WTC11 (cell line): Measurements from ENCODE around the gene BAZ2A. TPM values are rescaled to one million over a fixed set of nuclear protein-coding genes. Genes with fewer than 3 reads are reported as not detected.

Source experiments
- AFF4 ChIP-seq: sonication (generic); formaldehyde crosslinking; IDR thresholded peaks from 2 replicates; pipeline ENCODE4 v1.8.1; 2023; ENCODE audit warnings: mild to moderate bottlenecking, missing genetic modification reagents, borderline replicate concordance
- CREB1 ChIP-seq: sonication (generic); formaldehyde crosslinking; IDR thresholded peaks from 2 replicates; pipeline ENCODE4 v1.8.0; 2023; ENCODE audit warnings: mild to moderate bottlenecking, missing genetic modification reagents
- CREM ChIP-seq: sonication (generic); formaldehyde crosslinking; IDR thresholded peaks from 2 replicates; pipeline ENCODE4 v1.8.1; 2022; ENCODE audit warnings: mild to moderate bottlenecking, missing genetic modification reagents, moderate library complexity
- ELF4 ChIP-seq: sonication (generic); formaldehyde crosslinking; IDR thresholded peaks from 2 replicates; pipeline ENCODE4 v1.8.1; 2022; ENCODE audit warnings: low read depth, mild to moderate bottlenecking, moderate library complexity, missing genetic modification reagents
- ETV6 ChIP-seq: sonication (generic); formaldehyde crosslinking; IDR thresholded peaks from 2 replicates; pipeline ENCODE4 v1.8.1; 2022; ENCODE audit warnings: mild to moderate bottlenecking, missing genetic modification reagents
- FOXJ3 ChIP-seq: sonication (generic); formaldehyde crosslinking; IDR thresholded peaks from 2 replicates; pipeline ENCODE4 v1.9.0; 2021; ENCODE audit warnings: missing genetic modification reagents, mild to moderate bottlenecking, borderline replicate concordance
- FOXK1 ChIP-seq: sonication (generic); formaldehyde crosslinking; IDR thresholded peaks from 2 replicates; pipeline ENCODE4 v1.8.0; 2022; ENCODE audit warnings: mild to moderate bottlenecking, moderate library complexity, missing genetic modification reagents
- GABPB1 ChIP-seq: sonication (generic); formaldehyde crosslinking; IDR thresholded peaks from 2 replicates; pipeline ENCODE4 v1.8.1; 2023; ENCODE audit warnings: mild to moderate bottlenecking, missing genetic modification reagents
- GRHL2 ChIP-seq: fragments of 250-450 bp; sonication (Bioruptor Pico); IDR thresholded peaks from 2 replicates; pipeline ENCODE4 v1.8.0; 2022; ENCODE audit warnings: mild to moderate bottlenecking, moderate library complexity; ENCODE audit not compliant: insufficient replicate concordance, severe bottlenecking
- IRF1 ChIP-seq: sonication (generic); formaldehyde crosslinking; IDR thresholded peaks from 2 replicates; pipeline ENCODE4 v1.8.0; 2023; ENCODE audit warnings: missing genetic modification reagents
- JAZF1 ChIP-seq: fragments of 250-450 bp; sonication (Bioruptor Pico); IDR thresholded peaks from 2 replicates; pipeline ENCODE4 v1.9.0; 2021; ENCODE audit warnings: moderate library complexity, mild to moderate bottlenecking, inconsistent platforms
- JUN ChIP-seq: sonication (generic); formaldehyde crosslinking; IDR thresholded peaks from 2 replicates; pipeline ENCODE4 v1.8.0; 2023; ENCODE audit warnings: mild to moderate bottlenecking, missing genetic modification reagents
- MAX ChIP-seq: sonication (generic); formaldehyde crosslinking; IDR thresholded peaks from 2 replicates; pipeline ENCODE4 v1.8.0; 2022; ENCODE audit warnings: mild to moderate bottlenecking, missing genetic modification reagents
- MYBL2 ChIP-seq: sonication (generic); formaldehyde crosslinking; IDR thresholded peaks from 2 replicates; pipeline ENCODE4 v1.8.1; 2023; ENCODE audit warnings: mild to moderate bottlenecking, moderate library complexity, missing genetic modification reagents
- NFATC4 ChIP-seq: fragments of 250-450 bp; sonication (Bioruptor Pico); IDR thresholded peaks from 2 replicates; pipeline ENCODE4 v1.9.0; 2021; ENCODE audit warnings: mild to moderate bottlenecking
- NR3C1 ChIP-seq: sonication (generic); formaldehyde crosslinking; conservative IDR thresholded peaks from 2 replicates; pipeline ENCODE4 v1.8.1; 2023; ENCODE audit warnings: low read depth, mild to moderate bottlenecking, missing genetic modification reagents
- OVOL2 ChIP-seq: fragments of 250-450 bp; sonication (Bioruptor Pico); IDR thresholded peaks from 2 replicates; pipeline ENCODE4 v1.9.0; 2021; ENCODE audit warnings: mild to moderate bottlenecking, borderline replicate concordance
- PRRX2 ChIP-seq: fragments of 250-450 bp; sonication (Bioruptor Pico); IDR thresholded peaks from 2 replicates; pipeline ENCODE4 v1.8.0; 2021; ENCODE audit warnings: mild to moderate bottlenecking
- SMAD3 ChIP-seq: sonication (generic); formaldehyde crosslinking; IDR thresholded peaks from 2 replicates; pipeline ENCODE4 v1.8.0; 2022; ENCODE audit warnings: missing genetic modification reagents, mild to moderate bottlenecking, borderline replicate concordance
- TEAD4 ChIP-seq: sonication (generic); formaldehyde crosslinking; IDR thresholded peaks from 2 replicates; pipeline ENCODE4 v1.8.0; 2022; ENCODE audit warnings: mild to moderate bottlenecking, missing genetic modification reagents
- ZBTB21 ChIP-seq: sonication (generic); formaldehyde crosslinking; IDR thresholded peaks from 2 replicates; pipeline ENCODE4 v1.8.1; 2023; ENCODE audit warnings: mild to moderate bottlenecking, missing genetic modification reagents, borderline replicate concordance
- ZNF138 ChIP-seq: sonication (generic); formaldehyde crosslinking; conservative IDR thresholded peaks from 2 replicates; pipeline ENCODE4 v1.8.1; 2022; ENCODE audit warnings: mild to moderate bottlenecking, moderate library complexity, missing genetic modification reagents
- ZNF263 ChIP-seq: sonication (generic); formaldehyde crosslinking; IDR thresholded peaks from 2 replicates; pipeline ENCODE4 v1.8.1; 2022; ENCODE audit warnings: low read depth, mild to moderate bottlenecking, moderate library complexity, missing genetic modification reagents
- ZNF281 ChIP-seq: sonication (generic); formaldehyde crosslinking; IDR thresholded peaks from 2 replicates; pipeline ENCODE4 v1.8.0; 2023; ENCODE audit warnings: mild to moderate bottlenecking, missing genetic modification reagents
- ZNF396 ChIP-seq: fragments of 250-450 bp; sonication (Bioruptor Pico); IDR thresholded peaks from 2 replicates; pipeline ENCODE4 v1.8.0; 2021; ENCODE audit warnings: mild to moderate bottlenecking, moderate library complexity, borderline replicate concordance
- ZNF425 ChIP-seq: fragments of 250-450 bp; sonication (Bioruptor Pico); conservative IDR thresholded peaks from 2 replicates; pipeline ENCODE4 v1.9.0; 2021; ENCODE audit warnings: mild to moderate bottlenecking
- ZSCAN18 ChIP-seq: fragments of 250-450 bp; sonication (Bioruptor Pico); IDR thresholded peaks from 2 replicates; pipeline ENCODE4 v2.1.2; 2022; ENCODE audit warnings: mild to moderate bottlenecking, moderate library complexity
- total RNA-seq: library from RNA; stranded (reverse); gene quantifications from 3 replicates; pipeline ENCODE4 v1.2.3, GENCODE V29; 2021

Gene BAZ2A
- total RNA-seq, 1 experiment from 2014 or later: 114 TPM

GRCh38 chr12:56630180-56630632, at the start of gene BAZ2A (continued):
- TF ChIP-seq ZSCAN18 (CRISPR knock-in tag): no peak
- peak; percentile 65; the same call in 1 of the 2 replicates for TF ChIP-seq MAX (CRISPR knock-in tag)
- TF ChIP-seq ETV6: peak; percentile 37; the same call in 1 of the 2 replicates
- no peak for TF ChIP-seq AFF4 (CRISPR knock-in tag)
- TF ChIP-seq ELF4: no peak
- TF ChIP-seq GABPB1 (CRISPR knock-in tag): no peak
- no peak for TF ChIP-seq ZNF138 (CRISPR knock-in tag)
- TF ChIP-seq TEAD4 (CRISPR knock-in tag): no peak
- TF ChIP-seq JAZF1: no peak
- no peak for TF ChIP-seq SMAD3 (CRISPR knock-in tag)
- no peak for TF ChIP-seq ZBTB21
- no peak for TF ChIP-seq NFATC4 (CRISPR knock-in tag)
- TF ChIP-seq IRF1 (CRISPR knock-in tag): no peak
- no peak for TF ChIP-seq NR3C1 (CRISPR knock-in tag)
- no peak for TF ChIP-seq GRHL2 (CRISPR knock-in tag)
- peak; percentile 64 for TF ChIP-seq ZNF281 (CRISPR knock-in tag)
- peak; percentile 82 for TF ChIP-seq FOXK1 (CRISPR knock-in tag)
- TF ChIP-seq PRRX2 (CRISPR knock-in tag): peak; percentile 63; the same call in 1 of the 2 replicates
- no peak for TF ChIP-seq OVOL2 (CRISPR knock-in tag)
- TF ChIP-seq ZNF396 (CRISPR knock-in tag): no peak
- no peak for TF ChIP-seq FOXJ3 (CRISPR knock-in tag)
- peak; percentile 53; the same call in 1 of the 2 replicates for TF ChIP-seq MYBL2 (CRISPR knock-in tag)
- TF ChIP-seq CREB1 (CRISPR knock-in tag): no peak
- no peak for TF ChIP-seq ZNF425 (CRISPR knock-in tag)
- no peak for TF ChIP-seq ZNF263 (CRISPR knock-in tag)
- no peak; the same call in 1 of the 2 replicates for TF ChIP-seq CREM (CRISPR knock-in tag)
- TF ChIP-seq JUN (CRISPR knock-in tag): no peak
